ENCODE measurements around the gene XRCC6.
A peak's percentile ranks its signal among the peaks of the same experiment; 100 is the strongest.

XRCC6 gene

DNA sequence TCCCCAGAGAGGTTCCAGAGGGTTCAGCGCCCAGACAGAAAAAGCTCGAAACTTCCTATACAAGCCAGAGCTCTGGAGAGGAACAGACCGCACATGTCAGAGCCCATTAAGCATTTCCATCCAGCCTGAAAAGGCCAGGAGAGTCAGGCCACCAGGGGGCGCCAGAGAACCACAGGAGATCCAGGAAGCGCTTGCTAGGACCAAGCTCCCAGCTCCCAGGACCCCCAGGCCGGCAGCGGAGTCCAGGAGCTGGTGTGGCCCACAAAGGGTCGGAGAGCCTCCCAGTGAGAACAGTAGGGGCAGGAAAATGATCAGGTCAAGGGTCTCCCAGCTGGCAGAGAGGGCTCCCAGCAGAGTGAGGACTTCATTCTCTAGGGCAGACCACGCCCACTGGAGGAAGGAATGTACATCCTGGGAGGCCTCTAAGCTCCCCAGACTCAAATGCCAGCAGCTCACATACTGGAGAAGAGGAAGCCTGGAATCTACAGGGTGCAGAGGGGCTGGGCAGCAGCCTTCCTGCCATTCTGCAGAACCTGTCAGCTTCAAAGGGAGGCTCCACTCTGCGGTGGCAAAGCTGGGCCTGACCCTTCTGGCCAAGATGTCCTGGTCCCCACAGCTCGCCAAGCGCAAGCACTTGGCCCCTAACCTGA lies 76.2 kb downstream of the XRCC6 start:
- Histone ChIP-seq H3K9me3 (ENCODE audit: control insufficient read depth, low read length) (no peaks in the 10 kb centered on the region), H3K4me3 (ENCODE audit: low read length) (no peak overlapping the region), H3K27me3 (ENCODE audit: control insufficient read depth, insufficient read depth, low read length) (no peaks in the 10 kb centered on the region), H3K36me3 (ENCODE audit: control insufficient read depth, insufficient read depth, low read length) (no peaks in the 10 kb centered on the region), H3K4me1 (ENCODE audit: control insufficient read depth, insufficient read depth, low read length) (peaks cover 12% of the 10 kb centered on the region), H3K9ac (ENCODE audit: low read length) (peak overlapping the region; percentile 52)

- Histone ChIP-seq H3K9ac (ENCODE audit: low read length) (peak within 1 kb of the TSS; percentile 41), H3K4me1 (ENCODE audit: control insufficient read depth, insufficient read depth, low read length) (peaks cover 12% of the 10 kb centered on the region), H3K27me3 (ENCODE audit: control insufficient read depth, insufficient read depth, low read length) (no peaks in the 10 kb centered on the region), H3K4me3 (ENCODE audit: low read length) (no peak within 1 kb of the TSS), H3K9me3 (ENCODE audit: control insufficient read depth, low read length) (no peaks in the 10 kb centered on the region), H3K36me3 (ENCODE audit: control insufficient read depth, insufficient read depth, low read length) (no peaks in the 10 kb centered on the region)
Observed at GRCh38 chr22:41699264-41700107, 78.4 kb downstream of the XRCC6 start, which contains the start of gene MEI1. Gene MEI1 (plus strand): TSS chr22:41699503. CDS start chr22:41699539, 36 bp downstream.

- Histone ChIP-seq H3K4me1 (ENCODE audit: control insufficient read depth, insufficient read depth, low read length) (peaks cover 12% of the 10 kb centered on the region), H3K9me3 (ENCODE audit: control insufficient read depth, low read length) (no peaks in the 10 kb centered on the region), H3K27me3 (ENCODE audit: control insufficient read depth, insufficient read depth, low read length) (no peaks in the 10 kb centered on the region), H3K36me3 (ENCODE audit: control insufficient read depth, insufficient read depth, low read length) (no peaks in the 10 kb centered on the region), H3K4me3 (ENCODE audit: low read length) (no peak overlapping the region), H3K9ac (ENCODE audit: low read length) (no peak overlapping the region)
Observed at GRCh38 chr22:41700108-41700364, 78.9 kb downstream of the XRCC6 start.

- Histone ChIP-seq H3K9me3 (ENCODE audit: control insufficient read depth, low read length) (no peaks in the 10 kb centered on the region), H3K27me3 (ENCODE audit: control insufficient read depth, insufficient read depth, low read length) (no peaks in the 10 kb centered on the region), H3K36me3 (ENCODE audit: control insufficient read depth, insufficient read depth, low read length) (no peaks in the 10 kb centered on the region), H3K9ac (ENCODE audit: low read length) (no peak overlapping the region), H3K4me1 (ENCODE audit: control insufficient read depth, insufficient read depth, low read length) (no peaks in the 10 kb centered on the region), H3K4me3 (ENCODE audit: low read length) (no peak overlapping the region)
Observed at GRCh38 chr22:41702763-41703162, 81.7 kb downstream of the XRCC6 start.

- no peak overlapping the region for H3K9ac ChIP-seq (ENCODE audit: low read length)
- H3K4me1 ChIP-seq (ENCODE audit: control insufficient read depth, insufficient read depth, low read length), result no peaks in the 10 kb centered on the region
- H3K27me3 ChIP-seq (ENCODE audit: control insufficient read depth, insufficient read depth, low read length), result no peaks in the 10 kb centered on the region
- H3K9me3 ChIP-seq (ENCODE audit: control insufficient read depth, low read length), result no peaks in the 10 kb centered on the region
- no peak overlapping the region for H3K4me3 ChIP-seq (ENCODE audit: low read length)
- H3K36me3 ChIP-seq (ENCODE audit: control insufficient read depth, insufficient read depth, low read length), result no peaks in the 10 kb centered on the region
Observed at GRCh38 chr22:41709341-41709740, 88.2 kb downstream of the XRCC6 start.

- H3K9ac ChIP-seq (ENCODE audit: low read length), result no peak overlapping the region
- no peak overlapping the region for H3K4me3 ChIP-seq (ENCODE audit: low read length)
- H3K4me1 ChIP-seq (ENCODE audit: control insufficient read depth, insufficient read depth, low read length), result no peaks in the 10 kb centered on the region
- no peaks in the 10 kb centered on the region for H3K36me3 ChIP-seq (ENCODE audit: control insufficient read depth, insufficient read depth, low read length)
- no peaks in the 10 kb centered on the region for H3K27me3 ChIP-seq (ENCODE audit: control insufficient read depth, insufficient read depth, low read length)
- H3K9me3 ChIP-seq (ENCODE audit: control insufficient read depth, low read length), result no peaks in the 10 kb centered on the region
Observed at GRCh38 chr22:41713004-41713403, 91.9 kb downstream of the XRCC6 start.
